ENCODE measurements around the gene LYL1. TPM values are rescaled to one million over a fixed set of nuclear protein-coding genes. Genes with fewer than 3 reads are reported as not detected.

Gene LYL1
- total and polyA plus RNA-seq, 2 of the 13 experiments (the other 11 are each of a cell fraction or from before 2014, with no cell fraction given), result 0.75 to 0.92 TPM

- TF ChIP-seq CREB3 (CRISPR knock-in tag; IDR thresholded peaks at IDR 0.05) (no peak), NFIB (CRISPR knock-in tag; IDR thresholded peaks at IDR 0.05; ENCODE audit: borderline replicate concordance) (no peak), ZNF878 (CRISPR knock-in tag; IDR thresholded peaks at IDR 0.05) (no peak), JUN (CRISPR knock-in tag; IDR thresholded peaks at IDR 0.05) (no peak), KIAA2018 (CRISPR knock-in tag; IDR thresholded peaks at IDR 0.05; ENCODE audit: borderline replicate concordance) (no peak), ZNF629 (CRISPR knock-in tag; conservative IDR thresholded peaks at IDR 0.05) (no peak), TRAFD1 (CRISPR knock-in tag; IDR thresholded peaks at IDR 0.05; ENCODE audit: borderline replicate concordance) (no peak), ZBED4 (CRISPR knock-in tag; IDR thresholded peaks at IDR 0.05; ENCODE audit: borderline replicate concordance) (no peak), FOXM1 (CRISPR knock-in tag; IDR thresholded peaks at IDR 0.05) (no peak), NCOA2 (CRISPR knock-in tag; IDR thresholded peaks at IDR 0.05) (no peak), PHF8 (CRISPR knock-in tag; IDR thresholded peaks at IDR 0.05) (no peak), ZNF749 (CRISPR knock-in tag; IDR thresholded peaks at IDR 0.05; ENCODE audit: borderline replicate concordance) (no peak), PAX8 (CRISPR knock-in tag; IDR thresholded peaks at IDR 0.05; ENCODE audit: borderline replicate concordance) (no peak)
Measured at GRCh38 chr19:13093407-13094105, 9.1 kb downstream of the LYL1 start (continued).
